K562 (cell line): Measurements from ENCODE around the gene IFRD1. TPM values are rescaled to one million over a fixed set of nuclear protein-coding genes. Genes with fewer than 3 reads are reported as not detected.

Source experiments
- CBX3 ChIP-seq, 2 experiments: IDR thresholded peaks; 1 replicate in 1 of 2; 2 replicates in 1 of 2; pipeline ENCODE4 v1.6.1; 2012; ENCODE audit warnings: inconsistent platforms in 2 of 2, low read length in 2 of 2, borderline replicate concordance in 1 of 2, control low read depth in 1 of 2
- CBX5 ChIP-seq: IDR thresholded peaks from 2 replicates; pipeline ENCODE4 v1.6.1; 2014; ENCODE audit warnings: low read depth, borderline replicate concordance
- DLX4 ChIP-seq: fragments of 250-450 bp; sonication (Bioruptor Pico); IDR thresholded peaks from 2 replicates; pipeline ENCODE4 v1.6.1; 2021; ENCODE audit warnings: mild to moderate bottlenecking
- ELK3 ChIP-seq: fragments of 450-650 bp; formaldehyde crosslinking; IDR thresholded peaks from 2 replicates; pipeline ENCODE4 v1.4.0; 2020; ENCODE audit warnings: mild to moderate bottlenecking
- FUS ChIP-seq: fragments of 200-400 bp; formaldehyde crosslinking; optimal IDR thresholded peaks from 2 replicates; pipeline ENCODE3; 2017; ENCODE audit warnings: low read depth, low read length
- HOMEZ ChIP-seq: fragments of 250-450 bp; sonication (Bioruptor Pico); IDR thresholded peaks from 2 replicates; pipeline ENCODE4 v1.4.0; 2020; ENCODE audit warnings: mild to moderate bottlenecking, moderate library complexity
- KDM1A ChIP-seq, 2 experiments: fragments of 450-650 bp; IDR thresholded peaks; 2 replicates each; pipeline ENCODE4 v1.6.1; 2016; ENCODE audit warnings: mild to moderate bottlenecking in 2 of 2
- PBX2 ChIP-seq, 2 experiments: IDR thresholded peaks in 1 of 2; conservative IDR thresholded peaks in 1 of 2; 2 replicates each; pipeline ENCODE4 v1.6.1; 2016; ENCODE audit warnings: low read depth in 2 of 2, mild to moderate bottlenecking in 1 of 2, missing compliant biosample characterization in 1 of 2, missing genetic modification characterization in 1 of 2, moderate library complexity in 1 of 2
- PTTG1 ChIP-seq: fragments of 450-650 bp; IDR thresholded peaks from 2 replicates; pipeline ENCODE4 v1.6.1; 2016; ENCODE audit warnings: low read depth, mild to moderate bottlenecking, missing genetic modification characterization, missing compliant biosample characterization
- RBM17 ChIP-seq: fragments of 200-400 bp; formaldehyde crosslinking; IDR thresholded peaks from 2 replicates; pipeline ENCODE4 v1.6.1; 2017; ENCODE audit warnings: low read depth, mild to moderate bottlenecking, low read length, borderline replicate concordance
- RBM39 ChIP-seq: fragments of 200-400 bp; formaldehyde crosslinking; optimal IDR thresholded peaks from 2 replicates; pipeline ENCODE3; 2018; ENCODE audit warnings: low read depth, low read length
- THRB ChIP-seq: fragments of 450-650 bp; formaldehyde crosslinking; conservative IDR thresholded peaks from 2 replicates; pipeline ENCODE4 v1.4.0; 2022; ENCODE audit warnings: mild to moderate bottlenecking, missing genetic modification characterization
- TSC22D4 ChIP-seq: fragments of 450-650 bp; IDR thresholded peaks from 2 replicates; pipeline ENCODE4 v1.6.1; 2016; ENCODE audit warnings: missing genetic modification characterization, missing biosample characterization, control low read depth
- WHSC1 ChIP-seq: IDR thresholded peaks from one replicate; pipeline ENCODE4 v1.6.1; 2012; ENCODE audit warnings: low read length, control low read depth, inconsistent platforms
- polyA plus RNA-seq, 8 experiments: library from polyadenylated mRNA; depleted of rRNA in 4 of 8; stranded (reverse) in 5 of 8; unstranded in 3 of 8; fragments of >200 nt; fragmentation: Nextera tagmentation in 2 of 8; fragmentation: Illumina TruSeq in 1 of 8; extraction: Ambion mirVana in 2 of 8; extraction: Trizol in 1 of 8; gene quantifications; 2 replicates each; pipeline versions ENCODE4 v1.2.1 to v1.2.3, GENCODE V29; 2011 to 2014; ENCODE audit warnings: inconsistent platforms in 1 of 8, missing spikeins in 1 of 8
- total RNA-seq, 7 experiments: library from RNA; depleted of rRNA in 6 of 7; stranded (reverse); fragments of >200 nt in 6 of 7; fragmentation: Illumina TruSeq in 2 of 7; extraction: Trizol in 2 of 7; gene quantifications; 2 replicates each; pipeline versions ENCODE4 v1.2.1 to v1.2.3, GENCODE V29; 2011 to 2021; ENCODE audit warnings: low replicate concordance in 1 of 7
- TF ChIP-seq, protein P1 (sequence below): fragments of 250-450 bp; sonication (Bioruptor Pico); IDR thresholded peaks from 2 replicates; pipeline ENCODE4 v1.8.0; 2022; ENCODE audit warnings: inconsistent platforms

Gene IFRD1
- total and polyA plus RNA-seq, 9 of the 15 experiments (the other 6 are each of a cell fraction or from before 2014, with no cell fraction given): 27.6 to 81.8 (median 68.1) TPM

- TF ChIP-seq THRB (CRISPR knock-in tag): no peak
- TF ChIP-seq CBX3 (IDR thresholded peaks at IDR 0.05; ENCODE audit: borderline replicate concordance in 1 of 2, low read length in 2 of 2): no peak; a peak in 2 of 3 replicates
- TF ChIP-seq PBX2 (CRISPR knock-in tag; IDR thresholded peaks at IDR 0.05; ENCODE audit: low read depth): no peak
- no peak for TF ChIP-seq PBX2 (tag; conservative IDR thresholded peaks at IDR 0.05; ENCODE audit: low read depth)
- TF ChIP-seq FUS: no peak
- no peak for TF ChIP-seq PTTG1 (tag)
- no peak for TF ChIP-seq RBM17
- TF ChIP-seq KDM1A (IDR thresholded peaks at IDR 0.05): no peak
- TF ChIP-seq RBM39: no peak
- TF ChIP-seq WHSC1: no peak
- TF ChIP-seq, protein P1, sequence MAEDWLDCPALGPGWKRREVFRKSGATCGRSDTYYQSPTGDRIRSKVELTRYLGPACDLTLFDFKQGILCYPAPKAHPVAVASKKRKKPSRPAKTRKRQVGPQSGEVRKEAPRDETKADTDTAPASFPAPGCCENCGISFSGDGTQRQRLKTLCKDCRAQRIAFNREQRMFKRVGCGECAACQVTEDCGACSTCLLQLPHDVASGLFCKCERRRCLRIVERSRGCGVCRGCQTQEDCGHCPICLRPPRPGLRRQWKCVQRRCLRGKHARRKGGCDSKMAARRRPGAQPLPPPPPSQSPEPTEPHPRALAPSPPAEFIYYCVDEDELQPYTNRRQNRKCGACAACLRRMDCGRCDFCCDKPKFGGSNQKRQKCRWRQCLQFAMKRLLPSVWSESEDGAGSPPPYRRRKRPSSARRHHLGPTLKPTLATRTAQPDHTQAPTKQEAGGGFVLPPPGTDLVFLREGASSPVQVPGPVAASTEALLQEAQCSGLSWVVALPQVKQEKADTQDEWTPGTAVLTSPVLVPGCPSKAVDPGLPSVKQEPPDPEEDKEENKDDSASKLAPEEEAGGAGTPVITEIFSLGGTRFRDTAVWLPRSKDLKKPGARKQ (CRISPR knock-in tag): no peak
- TF ChIP-seq CBX5: no peak; the same call in 1 of the 2 replicates
- no peak for TF ChIP-seq DLX4
- TF ChIP-seq TSC22D4 (tag): no peak
- TF ChIP-seq ELK3 (CRISPR knock-in tag): no peak
- TF ChIP-seq HOMEZ (CRISPR knock-in tag): peak; percentile 19; the same call in 1 of the 2 replicates
These were observed 824 bp downstream of the IFRD1 start (continued) for GRCh38 chr7:112450807-112451761.
